ENCODE data around the gene MSN.

The MSN gene

GRCh38 chrX:65635378-65635777 is 32.1 kb upstream of the MSN start:
- TF ChIP-seq POLR2AphosphoS5 (IDR thresholded peaks at IDR 0.05; ENCODE audit: low read depth, low read length) (no peak), REST (IDR thresholded peaks at IDR 0.05; ENCODE audit: insufficient read depth in 1 of 2, low read depth in 2 of 2, low read length in 2 of 2) (no peak), FOXP2 (optimal IDR thresholded peaks at IDR 0.05; ENCODE audit: borderline replicate concordance, extremely low read depth, extremely low read length, insufficient read depth) (no peak), SIN3A (IDR thresholded peaks at IDR 0.05; ENCODE audit: borderline replicate concordance, insufficient read depth, low read length) (no peak), TAF1 (IDR thresholded peaks at IDR 0.05; ENCODE audit: borderline replicate concordance, insufficient read depth, low read length) (no peak)

- no peak for TF ChIP-seq REST (IDR thresholded peaks at IDR 0.05; ENCODE audit: insufficient read depth in 1 of 2, low read depth in 2 of 2, low read length in 2 of 2)
- TF ChIP-seq SIN3A (IDR thresholded peaks at IDR 0.05; ENCODE audit: borderline replicate concordance, insufficient read depth, low read length), result no peak
- no peak for TF ChIP-seq FOXP2 (optimal IDR thresholded peaks at IDR 0.05; ENCODE audit: borderline replicate concordance, extremely low read depth, extremely low read length, insufficient read depth)
- no peak for TF ChIP-seq TAF1 (IDR thresholded peaks at IDR 0.05; ENCODE audit: borderline replicate concordance, insufficient read depth, low read length)
- TF ChIP-seq POLR2AphosphoS5 (IDR thresholded peaks at IDR 0.05; ENCODE audit: low read depth, low read length), result no peak
These were observed 31.6 kb upstream of the MSN start for GRCh38 chrX:65635822-65636221.

DNA sequence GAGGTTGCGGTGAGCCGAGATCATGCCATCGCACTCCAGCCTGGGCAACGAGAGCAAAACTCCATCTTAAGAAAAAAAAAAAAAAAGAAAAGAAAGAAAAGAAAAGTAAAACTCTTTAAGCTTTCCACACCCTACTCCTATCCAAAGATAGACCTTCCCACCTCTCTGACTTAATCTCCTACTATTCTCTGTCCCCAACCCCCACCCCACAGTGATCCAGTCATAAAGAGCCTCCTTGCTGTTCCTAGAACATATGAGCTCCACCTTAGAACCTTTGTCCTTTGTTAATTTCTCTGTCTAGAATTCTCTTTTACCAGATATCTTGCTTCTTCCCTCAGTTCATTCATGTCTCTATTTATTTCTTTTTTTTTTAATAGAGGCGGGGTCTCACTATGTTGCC is 30.1 kb upstream of the MSN start:
- TF ChIP-seq REST (IDR thresholded peaks at IDR 0.05; ENCODE audit: insufficient read depth in 1 of 2, low read depth in 2 of 2, low read length in 2 of 2) (no peak), TAF1 (IDR thresholded peaks at IDR 0.05; ENCODE audit: borderline replicate concordance, insufficient read depth, low read length) (no peak), POLR2AphosphoS5 (IDR thresholded peaks at IDR 0.05; ENCODE audit: low read depth, low read length) (no peak), FOXP2 (optimal IDR thresholded peaks at IDR 0.05; ENCODE audit: borderline replicate concordance, extremely low read depth, extremely low read length, insufficient read depth) (no peak), SIN3A (IDR thresholded peaks at IDR 0.05; ENCODE audit: borderline replicate concordance, insufficient read depth, low read length) (no peak)

GRCh38 chrX:65642914-65643491 is 24.5 kb upstream of the MSN start:
- TF ChIP-seq FOXP2 (optimal IDR thresholded peaks at IDR 0.05; ENCODE audit: borderline replicate concordance, extremely low read depth, extremely low read length, insufficient read depth), result no peak

DNA sequence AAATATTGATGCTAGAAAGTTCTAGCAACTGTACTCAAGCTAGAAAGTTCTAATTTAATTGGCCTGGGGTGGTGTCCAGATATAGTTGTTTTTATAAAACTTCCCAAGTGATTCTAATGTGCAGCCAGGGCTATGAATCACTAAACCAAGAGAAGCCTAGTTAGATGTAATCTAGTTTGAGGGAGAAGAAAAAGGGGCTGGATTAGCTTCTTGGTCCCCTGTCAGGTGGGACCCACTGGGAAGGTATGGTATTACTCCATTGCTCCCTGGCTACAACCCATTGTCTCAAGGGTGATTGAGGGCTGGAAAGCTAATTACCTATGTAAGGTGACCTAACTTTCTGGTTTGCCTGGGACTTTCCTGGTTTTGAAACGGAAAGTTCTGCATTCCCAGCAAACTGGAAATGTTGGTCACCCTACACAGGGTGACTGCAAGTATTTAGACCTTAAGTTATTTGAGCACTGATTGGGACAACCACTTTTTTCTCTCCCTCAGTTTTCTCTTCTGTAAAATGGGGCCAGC is 23.9 kb upstream of the MSN start:
- TF ChIP-seq REST (IDR thresholded peaks at IDR 0.05; ENCODE audit: insufficient read depth in 1 of 2, low read depth in 2 of 2, low read length in 2 of 2) (no peak), FOXP2 (optimal IDR thresholded peaks at IDR 0.05; ENCODE audit: borderline replicate concordance, extremely low read depth, extremely low read length, insufficient read depth) (no peak)

Data from PFSK-1 (cell line).